ENCODE results near the gene SLAMF9.

DNA sequence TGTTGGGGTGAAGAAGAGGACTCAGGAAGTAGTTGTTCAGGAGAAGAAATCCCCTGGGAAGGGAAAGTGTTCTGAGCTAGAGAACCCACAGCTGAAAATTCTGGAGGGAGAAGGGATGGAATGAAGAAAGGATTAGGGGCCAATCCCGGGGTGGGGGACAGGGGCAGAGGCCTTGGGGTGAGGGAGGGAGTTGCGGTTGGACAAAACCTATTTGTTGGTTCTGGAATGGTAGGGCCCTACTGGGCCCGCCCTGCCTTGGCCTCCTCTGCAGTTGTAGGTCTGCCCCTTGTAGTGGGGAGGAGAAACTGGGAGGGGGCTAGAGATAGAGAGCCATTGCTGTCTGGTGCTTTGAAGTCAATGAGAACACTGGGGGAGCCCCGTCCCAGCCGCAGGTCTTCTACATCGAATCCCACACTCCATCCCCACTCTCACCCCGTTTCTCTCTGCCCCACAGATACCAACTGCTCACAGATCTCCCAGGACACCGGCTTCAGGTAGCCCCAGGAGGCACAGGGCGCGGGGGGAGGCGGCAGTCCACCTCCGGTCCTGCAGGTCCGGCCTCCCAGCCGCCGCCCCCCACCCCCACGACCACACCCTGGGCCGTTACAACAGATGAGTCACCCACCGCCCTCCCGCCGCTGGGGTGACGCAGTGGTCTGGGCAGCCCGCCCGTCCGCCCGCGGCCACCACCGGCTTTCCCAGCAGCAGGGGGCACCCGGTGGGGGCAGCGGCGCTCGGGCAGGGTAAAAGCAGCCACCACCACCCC lies 29.8 kb downstream of the SLAMF9 start:
- peak; percentile 73 for TF ChIP-seq POLR2AphosphoS5 (IDR thresholded peaks at IDR 0.05; ENCODE audit: low read depth, low read length)
- no peak for TF ChIP-seq CTCF (IDR thresholded peaks at IDR 0.05)
- TF ChIP-seq TCF7L2 (IDR thresholded peaks at IDR 0.05; ENCODE audit: low read depth, low read length), result no peak
